Measurements from ENCODE around the gene WASHC4. TPM values are rescaled to one million over a fixed set of nuclear protein-coding genes. Genes with fewer than 3 reads are reported as not detected.

The WASHC4 gene
- total and polyA plus RNA-seq, 3 donors from 2014 or later = 17.4 to 57.7 (median 55.3) TPM

DNA sequence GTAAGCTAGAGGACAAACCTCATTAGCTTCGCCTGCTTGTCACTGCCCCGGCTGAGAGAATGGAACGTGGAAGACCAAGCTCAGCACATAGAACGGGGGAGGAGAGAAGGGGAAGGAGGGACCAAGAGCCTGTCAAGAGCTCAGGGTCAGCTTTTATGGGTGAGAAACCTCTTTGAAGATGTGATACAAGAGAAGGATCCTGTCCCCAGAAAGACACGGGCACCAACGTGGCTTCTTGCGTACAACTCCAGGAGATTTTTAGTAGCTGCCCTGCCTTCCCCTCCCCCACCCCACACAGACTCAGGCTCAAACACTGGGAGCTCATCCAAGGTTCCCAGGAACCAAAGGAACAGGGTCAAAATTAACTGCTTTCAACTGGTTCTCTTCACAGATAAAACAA is 93.8 kb downstream of the WASHC4 start:
- 51 to 74% methylated on average over 7 of the region's 7 CpGs for WGBS, 2 donors
- no peak for TF ChIP-seq CTCF (IDR thresholded peaks at IDR 0.05)
- TF ChIP-seq POLR2A (IDR thresholded peaks at IDR 0.05) = no peak
- no peak overlapping the region for H3K27ac ChIP-seq
- no peaks in the 10 kb centered on the region for H3K36me3 ChIP-seq (ENCODE audit: low read depth, missing control alignments)
- no peaks in the 10 kb centered on the region for H3K9me3 ChIP-seq
- intact Hi-C loops (cut with DNase I; ENCODE audit: low total_unique reads) = no loop called here
- H3K4me1 ChIP-seq = peaks cover 7% of the 10 kb centered on the region
- no peaks in the 10 kb centered on the region for H3K27me3 ChIP-seq
- no peak for DNase-seq
- H3K4me3 ChIP-seq = no peak overlapping the region

DNA sequence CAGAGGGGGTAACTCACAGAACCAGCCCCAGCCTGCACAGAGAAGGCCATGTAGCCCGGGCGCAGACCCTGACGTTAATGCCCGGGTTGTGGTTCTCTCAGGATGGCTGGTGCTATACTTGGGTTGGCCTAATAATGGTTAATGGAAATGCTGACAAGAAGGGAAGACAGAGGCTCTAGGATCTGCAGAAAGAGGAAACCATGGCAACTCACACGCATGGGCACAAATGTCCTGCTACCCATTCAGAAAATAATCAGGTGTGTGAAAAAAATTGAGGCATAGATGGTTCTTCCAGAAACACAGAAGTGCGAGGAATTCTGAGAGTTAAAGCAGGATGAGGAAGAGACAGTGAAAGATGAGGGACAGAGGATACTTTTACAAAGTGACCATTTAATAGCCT is 94.7 kb downstream of the WASHC4 start:
- Histone ChIP-seq H3K27me3 (no peaks in the 10 kb centered on the region), H3K9me3 (no peaks in the 10 kb centered on the region), H3K4me3 (no peak overlapping the region), H3K27ac (no peak overlapping the region), H3K36me3 (ENCODE audit: low read depth, missing control alignments) (no peaks in the 10 kb centered on the region), H3K4me1 (peaks cover 7% of the 10 kb centered on the region)
- intact Hi-C loops (cut with DNase I; ENCODE audit: low total_unique reads) = no loop called here
- no peak for DNase-seq
- TF ChIP-seq POLR2A (IDR thresholded peaks at IDR 0.05) = no peak
- no peak for TF ChIP-seq CTCF (IDR thresholded peaks at IDR 0.05)
- WGBS, 2 donors = 87 to 92% methylated on average over 6 of the region's 6 CpGs

- no peaks in the 10 kb centered on the region for H3K27me3 ChIP-seq
- no peak overlapping the region for H3K27ac ChIP-seq
- intact Hi-C loops (cut with DNase I; ENCODE audit: low total_unique reads) = no loop called here
- H3K36me3 ChIP-seq (ENCODE audit: low read depth, missing control alignments) = no peaks in the 10 kb centered on the region
- 92 to 97% methylated on average over 8 of the region's 8 CpGs for WGBS, 2 donors
- no peak overlapping the region for H3K4me3 ChIP-seq
- no peak for DNase-seq
- H3K9me3 ChIP-seq = no peaks in the 10 kb centered on the region
- H3K4me1 ChIP-seq = peaks cover 7% of the 10 kb centered on the region
- TF ChIP-seq POLR2A (IDR thresholded peaks at IDR 0.05) (no peak), CTCF (IDR thresholded peaks at IDR 0.05) (no peak)
Observed at GRCh38 chr12:105204127-105204526, 96.6 kb downstream of the WASHC4 start.

GRCh38 chr12:105204916-105205315 is 97.4 kb downstream of the WASHC4 start:
- no peak for DNase-seq
- Histone ChIP-seq H3K27me3 (no peaks in the 10 kb centered on the region), H3K36me3 (ENCODE audit: low read depth, missing control alignments) (no peaks in the 10 kb centered on the region), H3K4me3 (no peak overlapping the region), H3K27ac (no peak overlapping the region), H3K4me1 (peaks cover 7% of the 10 kb centered on the region), H3K9me3 (no peaks in the 10 kb centered on the region)
- 75 to 81% methylated on average over 6 of the region's 6 CpGs for WGBS, 2 donors
- TF ChIP-seq CTCF (IDR thresholded peaks at IDR 0.05) (no peak), POLR2A (IDR thresholded peaks at IDR 0.05) (no peak)
- intact Hi-C loops (cut with DNase I; ENCODE audit: low total_unique reads) = no loop called here

DNA sequence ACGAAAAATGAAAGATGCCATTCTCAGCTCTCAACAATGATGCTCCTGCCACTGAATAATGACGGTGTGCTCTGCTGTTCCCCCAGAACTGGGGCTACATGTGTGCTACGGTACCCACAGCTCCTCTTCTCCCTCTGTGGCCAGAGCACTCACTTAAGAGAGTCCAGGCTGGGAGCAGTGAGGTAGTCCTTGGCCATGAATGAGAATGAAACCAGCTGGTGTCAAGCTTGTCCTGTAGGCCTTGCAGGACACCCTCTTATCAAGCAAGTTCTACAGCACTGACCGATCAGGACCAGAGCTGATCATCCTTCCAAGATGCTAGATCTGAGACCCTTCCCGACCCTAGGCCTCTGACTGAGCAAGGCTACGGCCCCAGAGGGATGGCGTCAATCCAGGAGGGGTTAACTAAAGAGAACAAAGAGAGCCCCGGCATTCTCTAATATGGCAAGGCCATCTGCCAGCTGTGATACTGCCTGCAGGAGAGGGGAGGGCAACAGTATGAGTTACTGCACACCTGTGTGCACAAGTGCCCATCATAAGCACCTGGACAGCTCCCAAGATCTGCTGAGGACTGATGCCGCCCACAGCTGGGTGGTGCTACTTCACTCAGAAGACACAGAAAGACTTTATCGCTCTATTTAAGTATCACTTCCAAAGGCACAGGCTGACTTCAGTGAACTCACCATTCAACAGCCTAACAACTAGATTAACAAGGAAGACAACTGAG is 98.0 kb downstream of the WASHC4 start:
- no peak for TF ChIP-seq CTCF (IDR thresholded peaks at IDR 0.05)
- no peak for TF ChIP-seq POLR2A (IDR thresholded peaks at IDR 0.05)
- DNase-seq = no peak
- Histone ChIP-seq H3K27ac (no peak overlapping the region), H3K9me3 (no peaks in the 10 kb centered on the region), H3K27me3 (no peaks in the 10 kb centered on the region), H3K4me1 (peaks cover 7% of the 10 kb centered on the region), H3K4me3 (no peak overlapping the region), H3K36me3 (ENCODE audit: low read depth, missing control alignments) (no peaks in the 10 kb centered on the region)
- intact Hi-C loops (cut with DNase I; ENCODE audit: low total_unique reads) = no loop called here
- WGBS, 2 donors = 81 to 91% methylated on average over 5 to 10 of the region's 10 CpGs

Data from testis (tissue), 3 donors.